DND-41 (cell line): ENCODE results near the gene PPP6R2.

Experiments used
- EZH2 ChIP-seq: IDR thresholded peaks from 3 replicates; pipeline ENCODE4 v1.6.1; 2012; ENCODE audit warnings: borderline replicate concordance, low read depth, mild to moderate bottlenecking, moderate library complexity, low read length, inconsistent platforms; ENCODE audit not compliant: severe bottlenecking
- TF ChIP-seq, protein P1 (sequence below): IDR thresholded peaks from 2 replicates; pipeline ENCODE4 v1.5.1; 2012; ENCODE audit warnings: borderline replicate concordance, low read length, moderate library complexity, mild to moderate bottlenecking; ENCODE audit not compliant: poor library complexity, severe bottlenecking; ENCODE audit errors: extremely low read depth

DNA sequence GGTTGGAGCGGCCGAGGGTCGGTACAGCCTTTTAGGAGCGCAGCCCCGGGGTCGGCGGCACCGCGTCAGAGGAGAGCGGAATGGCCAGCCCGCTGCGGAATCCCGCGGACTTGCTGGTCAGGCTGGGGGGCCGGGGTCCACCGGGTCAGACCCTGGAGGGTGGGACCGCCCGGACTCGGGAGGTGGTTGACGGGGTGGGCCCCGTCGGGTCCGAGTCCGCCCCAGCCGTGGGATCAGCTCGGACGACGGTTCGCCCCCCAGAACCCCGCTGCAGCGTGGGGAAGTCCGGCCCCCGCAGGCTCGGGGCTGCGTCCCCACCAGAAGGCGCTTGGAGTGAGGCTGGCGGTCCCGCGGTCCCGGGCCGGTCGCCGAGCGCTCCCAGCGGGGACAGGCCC, 137.9 kb downstream of the PPP6R2 start:
- TF ChIP-seq, protein P1, sequence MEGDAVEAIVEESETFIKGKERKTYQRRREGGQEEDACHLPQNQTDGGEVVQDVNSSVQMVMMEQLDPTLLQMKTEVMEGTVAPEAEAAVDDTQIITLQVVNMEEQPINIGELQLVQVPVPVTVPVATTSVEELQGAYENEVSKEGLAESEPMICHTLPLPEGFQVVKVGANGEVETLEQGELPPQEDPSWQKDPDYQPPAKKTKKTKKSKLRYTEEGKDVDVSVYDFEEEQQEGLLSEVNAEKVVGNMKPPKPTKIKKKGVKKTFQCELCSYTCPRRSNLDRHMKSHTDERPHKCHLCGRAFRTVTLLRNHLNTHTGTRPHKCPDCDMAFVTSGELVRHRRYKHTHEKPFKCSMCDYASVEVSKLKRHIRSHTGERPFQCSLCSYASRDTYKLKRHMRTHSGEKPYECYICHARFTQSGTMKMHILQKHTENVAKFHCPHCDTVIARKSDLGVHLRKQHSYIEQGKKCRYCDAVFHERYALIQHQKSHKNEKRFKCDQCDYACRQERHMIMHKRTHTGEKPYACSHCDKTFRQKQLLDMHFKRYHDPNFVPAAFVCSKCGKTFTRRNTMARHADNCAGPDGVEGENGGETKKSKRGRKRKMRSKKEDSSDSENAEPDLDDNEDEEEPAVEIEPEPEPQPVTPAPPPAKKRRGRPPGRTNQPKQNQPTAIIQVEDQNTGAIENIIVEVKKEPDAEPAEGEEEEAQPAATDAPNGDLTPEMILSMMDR: no peak
- no peak for TF ChIP-seq EZH2
